HepG2 (cell line): ENCODE measurements around the gene R3HDM4. TPM values are rescaled to one million over a fixed set of nuclear protein-coding genes. Genes with fewer than 3 reads are reported as not detected.

ENCODE experiments used
- BORCS8-MEF2B ChIP-seq: sonication (generic); formaldehyde crosslinking; IDR thresholded peaks from 2 replicates; pipeline ENCODE4 v1.8.0; 2022; ENCODE audit warnings: mild to moderate bottlenecking, missing genetic modification reagents
- ELF3 ChIP-seq: IDR thresholded peaks from 2 replicates; pipeline ENCODE4 v1.6.1; 2016; ENCODE audit warnings: missing genetic modification reagents, missing compliant biosample characterization
- FOXM1 ChIP-seq: sonication (generic); formaldehyde crosslinking; IDR thresholded peaks from 2 replicates; pipeline ENCODE4 v1.5.0; 2020; ENCODE audit warnings: missing genetic modification reagents
- GABPA ChIP-seq, 2 experiments: IDR thresholded peaks; 2 replicates each; pipeline ENCODE4 v1.6.1; 2011 to 2016; ENCODE audit warnings: low read depth in 2 of 2, low read length in 1 of 2, missing biosample characterization in 1 of 2, missing genetic modification characterization in 1 of 2
- KDM5A ChIP-seq: fragments of 200-600 bp; sonication (generic); IDR thresholded peaks from 2 replicates; pipeline ENCODE4 v1.7.0; 2018; ENCODE audit warnings: antibody characterized with exemption, mild to moderate bottlenecking, low read length, borderline replicate concordance
- MED1 ChIP-seq: sonication (generic); formaldehyde crosslinking; IDR thresholded peaks from 2 replicates; pipeline ENCODE4 v1.4.0; 2020; ENCODE audit warnings: missing genetic modification reagents
- PAF1 ChIP-seq: IDR thresholded peaks from 2 replicates; pipeline ENCODE4 v1.6.1; 2016; ENCODE audit warnings: missing genetic modification reagents, missing compliant biosample characterization
- PHF8 ChIP-seq: sonication (generic); formaldehyde crosslinking; IDR thresholded peaks from 2 replicates; pipeline ENCODE4 v1.5.0; 2020; ENCODE audit warnings: missing genetic modification reagents
- PLSCR1 ChIP-seq: sonication (generic); formaldehyde crosslinking; IDR thresholded peaks from 2 replicates; pipeline ENCODE4 v1.5.0; 2020; ENCODE audit warnings: missing genetic modification reagents, mild to moderate bottlenecking, borderline replicate concordance
- REXO4 ChIP-seq: sonication (generic); formaldehyde crosslinking; IDR thresholded peaks from 2 replicates; pipeline ENCODE4 v1.8.0; 2022; ENCODE audit warnings: missing genetic modification reagents, mild to moderate bottlenecking, borderline replicate concordance
- SAP130 ChIP-seq: IDR thresholded peaks from 2 replicates; pipeline ENCODE4 v1.6.1; 2016; ENCODE audit warnings: low read depth
- SOX13 ChIP-seq, 3 experiments: fragments of 450-650 bp in 1 of 3; sonication (generic) in 1 of 3; formaldehyde crosslinking in 1 of 3; IDR thresholded peaks in 2 of 3; conservative IDR thresholded peaks in 1 of 3; 2 replicates each; pipeline versions ENCODE4 v1.5.0 to v1.6.1; 2016 to 2020; ENCODE audit warnings: antibody characterized with exemption in 1 of 3, mild to moderate bottlenecking in 1 of 3, missing compliant biosample characterization in 1 of 3, missing genetic modification reagents in 1 of 3, moderate library complexity in 1 of 3
- SOX6 ChIP-seq, 2 experiments: fragments of 450-650 bp in 1 of 2; sonication (generic) in 1 of 2; formaldehyde crosslinking in 1 of 2; IDR thresholded peaks; 2 replicates each; pipeline versions ENCODE4 v1.4.0 to v1.6.1; 2017 to 2020; ENCODE audit warnings: antibody characterized with exemption in 1 of 2, mild to moderate bottlenecking in 1 of 2, missing genetic modification reagents in 1 of 2
- TBX2 ChIP-seq: sonication (generic); formaldehyde crosslinking; IDR thresholded peaks from 2 replicates; pipeline ENCODE4 v1.5.0; 2020; ENCODE audit warnings: missing genetic modification reagents, mild to moderate bottlenecking, borderline replicate concordance
- ZBED4 ChIP-seq: sonication (generic); formaldehyde crosslinking; IDR thresholded peaks from 2 replicates; pipeline ENCODE4 v1.4.0; 2020; ENCODE audit warnings: missing genetic modification reagents, borderline replicate concordance
- ZBTB38 ChIP-seq: sonication (generic); formaldehyde crosslinking; IDR thresholded peaks from 2 replicates; pipeline ENCODE4 v1.5.1; 2020; ENCODE audit warnings: mild to moderate bottlenecking, missing genetic modification reagents
- ZNF75D ChIP-seq: sonication (generic); formaldehyde crosslinking; IDR thresholded peaks from 2 replicates; pipeline ENCODE4 v1.8.1; 2023; ENCODE audit warnings: missing genetic modification reagents, mild to moderate bottlenecking, borderline replicate concordance
- polyA plus RNA-seq, 8 experiments: library from polyadenylated mRNA; depleted of rRNA in 3 of 8; stranded (reverse) in 7 of 8; unstranded in 1 of 8; fragments of >200 nt; fragmentation: Illumina TruSeq in 4 of 8; extraction: Trizol in 4 of 8; gene quantifications; 2 replicates each; pipeline versions ENCODE4 v1.2.1 to v1.2.3, GENCODE V29; 2011 to 2016; ENCODE audit warnings: low read depth in 4 of 8, missing spikeins in 1 of 8, mixed read lengths in 1 of 8; ENCODE audit not compliant: insufficient read depth in 1 of 8
- total RNA-seq, 5 experiments: library from RNA; depleted of rRNA; stranded (reverse); fragments of >200 nt; fragmentation: Illumina TruSeq; extraction: Trizol; gene quantifications; 2 replicates each; pipeline ENCODE4 v1.2.3, GENCODE V29; 2016; ENCODE audit warnings: low read depth in 1 of 5
- TF ChIP-seq, protein P1 (sequence below): IDR thresholded peaks from 2 replicates; pipeline ENCODE4 v1.6.1; 2012; ENCODE audit warnings: inconsistent platforms

R3HDM4 gene
- total and polyA plus RNA-seq, 2 of the 13 experiments (the other 11 are each of a cell fraction or from before 2014, with no cell fraction given), result 26.2 to 26.9 TPM

DNA sequence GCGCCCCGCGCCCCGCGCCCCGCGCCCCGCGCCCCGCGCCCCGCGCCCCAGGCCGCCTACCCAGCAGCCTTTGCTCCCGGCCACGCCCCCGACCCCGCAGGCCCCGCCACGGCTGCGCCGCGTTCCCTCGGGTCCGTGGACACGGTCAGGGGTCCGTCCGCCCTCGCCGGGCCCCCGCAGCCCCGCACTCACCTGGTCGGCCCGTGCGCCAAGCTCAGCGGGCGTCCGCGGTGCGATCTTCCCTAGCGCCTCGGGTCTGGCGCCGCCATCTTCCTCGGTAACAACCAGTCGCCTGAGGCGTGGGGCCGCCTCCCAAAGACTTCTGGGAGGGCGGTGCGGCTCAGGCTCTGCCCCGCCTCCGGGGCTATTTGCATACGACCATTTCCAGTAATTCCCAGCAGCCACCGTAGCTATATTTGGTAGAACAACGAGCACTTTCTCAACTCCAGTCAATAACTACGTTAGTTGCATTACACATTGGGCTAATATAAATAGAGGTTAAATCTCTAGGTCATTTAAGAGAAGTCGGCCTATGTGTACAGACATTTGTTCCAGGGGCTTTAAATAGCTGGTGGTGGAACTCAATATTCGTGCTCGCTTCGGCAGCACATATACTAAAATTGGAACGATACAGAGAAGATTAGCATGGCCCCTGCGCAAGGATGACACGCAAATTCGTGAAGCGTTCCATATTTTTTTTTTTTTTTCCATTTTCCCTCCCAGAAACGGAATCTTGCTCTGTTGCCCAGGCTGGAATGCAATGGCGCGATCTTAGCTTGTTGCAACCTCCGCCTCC lies 19.9 kb downstream of the R3HDM4 start, which contains the start of the genes MED16 and RNU6-9 (continued):
- no peak for TF ChIP-seq REXO4 (CRISPR knock-in tag)
- peak; percentile 66; the same call in 1 of the 2 replicates for TF ChIP-seq ZBTB38 (CRISPR knock-in tag)
- peak; percentile 25; the same call in 1 of the 2 replicates for TF ChIP-seq TBX2 (CRISPR knock-in tag)
- peak; percentile 10; the same call in 1 of the 2 replicates for TF ChIP-seq KDM5A
- no peak for TF ChIP-seq PAF1
- TF ChIP-seq PLSCR1 (CRISPR knock-in tag), result no peak
- TF ChIP-seq ELF3 (CRISPR knock-in tag), result 0 out of 2 replicates have a peak, but pooled peaks have one; percentile 43
- TF ChIP-seq, protein P1, sequence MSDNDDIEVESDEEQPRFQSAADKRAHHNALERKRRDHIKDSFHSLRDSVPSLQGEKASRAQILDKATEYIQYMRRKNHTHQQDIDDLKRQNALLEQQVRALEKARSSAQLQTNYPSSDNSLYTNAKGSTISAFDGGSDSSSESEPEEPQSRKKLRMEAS, result peak; percentile 42; the same call in 1 of the 2 replicates
- peak; percentile 75 for TF ChIP-seq SAP130 (CRISPR knock-in tag)
- TF ChIP-seq ZNF75D (CRISPR knock-in tag), result no peak
- TF ChIP-seq FOXM1, result no peak
- TF ChIP-seq BORCS8-MEF2B (CRISPR knock-in tag), result peak; percentile 71; the same call in 1 of the 2 replicates
- TF ChIP-seq GABPA (IDR thresholded peaks at IDR 0.05; ENCODE audit: low read depth, low read length), result no peak
- TF ChIP-seq GABPA (CRISPR knock-in tag; IDR thresholded peaks at IDR 0.05; ENCODE audit: low read depth), result peak; percentile 44; the same call in 1 of the 2 replicates
- peak; percentile 66; the same call in 1 of the 2 replicates for TF ChIP-seq ZBED4 (CRISPR knock-in tag)
- TF ChIP-seq SOX13 (IDR thresholded peaks at IDR 0.05), result no peak
- TF ChIP-seq SOX13 (CRISPR knock-in tag; conservative IDR thresholded peaks at IDR 0.05 in 1 of 2, IDR thresholded peaks at IDR 0.05 in 1 of 2), result no peak
- TF ChIP-seq SOX6 (IDR thresholded peaks at IDR 0.05), result no peak
- no peak; the same call in 1 of the 2 replicates for TF ChIP-seq SOX6 (CRISPR knock-in tag; IDR thresholded peaks at IDR 0.05)
- TF ChIP-seq PHF8, result peak; percentile 90
- TF ChIP-seq MED1 (CRISPR knock-in tag), result peak; percentile 42; the same call in 1 of the 2 replicates
